Vagina (tissue), 2 donors: Measurements from ENCODE around the gene FLNB. TPM values are rescaled to one million over a fixed set of nuclear protein-coding genes. Genes with fewer than 3 reads are reported as not detected.

Experiments
- DNase-seq, 2 donors: peaks; one replicate each; pipeline ENCODE4 v3.0.0-alpha.2; 2017; ENCODE audit errors: extremely low spot score in 2 of 2
- H3K27ac ChIP-seq: fragments of 200-600 bp; sonication (generic); one replicate; pipeline ENCODE4 v1.5.1; 2019
- H3K27me3 ChIP-seq: fragments of 200-600 bp; sonication (generic); one replicate; pipeline ENCODE4 v1.5.1; 2019
- H3K36me3 ChIP-seq, 2 donors: fragments of 200-600 bp; sonication (generic); one replicate each; pipeline ENCODE4 v1.5.1; 2017 to 2019
- H3K4me1 ChIP-seq: fragments of 200-600 bp; sonication (generic); one replicate; pipeline ENCODE4 v1.5.1; 2019
- H3K4me3 ChIP-seq, 2 donors: fragments of 200-600 bp; sonication (generic); 1 replicate in 1 of 2; 2 replicates in 1 of 2; pipeline ENCODE4 v1.5.1; 2016 to 2019
- H3K9me3 ChIP-seq: fragments of 200-600 bp; sonication (generic); one replicate; pipeline ENCODE4 v1.5.1; 2019
- CTCF ChIP-seq, 3 experiments: fragments of 450-650 bp in 2 of 3; fragments of 200-600 bp in 1 of 3; sonication (generic) in 1 of 3; IDR thresholded peaks; one replicate each; pipeline ENCODE4 v1.5.1; 2017 to 2019; ENCODE audit warnings: antibody characterized with exemption in 3 of 3, mild to moderate bottlenecking in 2 of 3, moderate library complexity in 2 of 3
- POLR2A ChIP-seq, 2 donors: fragments of 450-650 bp; IDR thresholded peaks; one replicate each; pipeline ENCODE4 v1.6.1; 2017; ENCODE audit warnings: antibody characterized with exemption in 2 of 2, mild to moderate bottlenecking in 2 of 2, moderate library complexity in 2 of 2
- POLR2AphosphoS5 ChIP-seq, 2 donors: sonication (generic); formaldehyde crosslinking; IDR thresholded peaks; one replicate each; pipeline ENCODE4 v1.9.0; 2017; ENCODE audit warnings: antibody characterized with exemption in 2 of 2, mild to moderate bottlenecking in 2 of 2, low read depth in 1 of 2; ENCODE audit not compliant: insufficient read depth in 1 of 2
- intact Hi-C: fragments of 100-400 bp; cut with DNase I; formaldehyde crosslinking; loops from one replicate; pipeline ENCODE4 v1.15.1; 2023
- total RNA-seq: library from RNA; depleted of rRNA; stranded (reverse); fragments of >200 nt; gene quantifications from one replicate; pipeline ENCODE4 v1.2.3, GENCODE V29; 2016

Gene FLNB
- total RNA-seq, 1 donor from 2014 or later = 147 TPM

DNA sequence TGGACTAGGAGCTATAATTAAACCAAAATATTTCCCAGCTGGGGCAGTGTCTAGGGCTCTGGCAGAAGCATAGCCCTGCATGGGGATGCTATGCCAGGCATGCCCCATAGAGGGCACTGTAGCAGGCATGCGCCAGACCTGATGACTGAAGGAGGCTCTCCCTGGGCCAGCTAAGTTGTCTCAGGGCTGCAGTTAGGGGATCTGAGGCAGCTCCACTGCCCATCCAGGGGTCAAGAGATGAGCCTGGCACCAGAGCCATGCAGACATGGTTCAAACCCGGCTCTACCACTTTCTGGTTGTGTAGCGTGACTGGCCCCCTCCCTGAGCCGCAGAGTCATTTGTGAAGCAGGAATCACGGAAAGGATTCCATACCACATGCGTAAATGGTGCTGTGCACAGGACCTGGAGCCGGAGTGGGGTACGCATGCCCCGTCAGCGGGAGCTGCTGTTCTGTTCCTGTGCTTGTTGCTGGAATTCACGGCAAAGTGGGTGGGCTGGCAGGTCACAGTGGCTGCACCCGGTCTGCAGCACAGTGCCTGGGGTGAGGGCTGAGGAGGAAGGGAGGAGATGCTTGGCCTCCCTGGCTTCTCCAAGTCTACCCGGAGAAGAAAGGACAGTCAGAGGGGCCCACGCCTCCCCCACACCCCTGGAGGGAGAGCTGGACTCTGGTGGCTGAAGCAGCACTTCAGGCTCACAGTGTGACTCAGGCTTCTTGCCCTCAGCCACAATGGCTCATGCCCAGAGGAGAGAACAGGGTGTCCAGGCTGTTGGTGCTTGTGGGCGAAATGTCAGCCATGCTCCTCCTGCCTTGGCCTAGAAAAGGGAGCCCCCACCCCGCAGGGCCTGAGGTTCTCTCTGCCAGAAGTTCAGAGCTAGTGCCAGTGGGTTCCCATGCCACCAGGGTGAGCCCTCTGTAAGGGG lies 159.5 kb downstream of the FLNB start:
- H3K27me3 ChIP-seq = no peaks in the 10 kb centered on the region
- H3K27ac ChIP-seq = no peak overlapping the region
- no peak overlapping the region for H3K4me3 ChIP-seq
- H3K4me1 ChIP-seq = no peaks in the 10 kb centered on the region
- H3K9me3 ChIP-seq = no peaks in the 10 kb centered on the region
- intact Hi-C loops = loop anchor here (5.0 kb wide), 1 partner anchor 160 kb away; the partner anchor contains the start of gene FLNB
- DNase-seq = no peak
- TF ChIP-seq CTCF (IDR thresholded peaks at IDR 0.05) (peak; percentile 6 to 50 (median 36)), POLR2AphosphoS5 (IDR thresholded peaks at IDR 0.05; ENCODE audit: insufficient read depth in 1 of 2, low read depth in 1 of 2) (no peak), POLR2A (IDR thresholded peaks at IDR 0.05) (no peak)
- H3K36me3 ChIP-seq = peaks cover 0 to 45% of the 10 kb centered on the region in 2 donors

GRCh38 chr3:58168498-58168897 lies 160.3 kb downstream of the FLNB start:
- Histone ChIP-seq H3K27ac (no peak overlapping the region), H3K36me3 (peaks cover 0 to 37% of the 10 kb centered on the region in 2 donors), H3K27me3 (no peaks in the 10 kb centered on the region), H3K9me3 (no peaks in the 10 kb centered on the region), H3K4me3 (no peak overlapping the region), H3K4me1 (no peaks in the 10 kb centered on the region)
- intact Hi-C loops = loop anchor here (5.0 kb wide), 1 partner anchor 161 kb away; the partner anchor contains the start of gene FLNB
- TF ChIP-seq CTCF (IDR thresholded peaks at IDR 0.05) (no peak), POLR2A (IDR thresholded peaks at IDR 0.05) (no peak), POLR2AphosphoS5 (IDR thresholded peaks at IDR 0.05; ENCODE audit: insufficient read depth in 1 of 2, low read depth in 1 of 2) (no peak)
- no peak for DNase-seq

GRCh38 chr3:58169371-58169770 lies 161.1 kb downstream of the FLNB start:
- no peaks in the 10 kb centered on the region for H3K4me1 ChIP-seq
- H3K27me3 ChIP-seq = no peaks in the 10 kb centered on the region
- no peak overlapping the region for H3K27ac ChIP-seq
- intact Hi-C loops = loop anchor here (5.0 kb wide), 1 partner anchor 162 kb away; the partner anchor contains the start of gene FLNB
- H3K4me3 ChIP-seq = no peak overlapping the region
- TF ChIP-seq POLR2AphosphoS5 (IDR thresholded peaks at IDR 0.05; ENCODE audit: insufficient read depth in 1 of 2, low read depth in 1 of 2) (no peak), POLR2A (IDR thresholded peaks at IDR 0.05) (no peak), CTCF (IDR thresholded peaks at IDR 0.05) (no peak)
- H3K9me3 ChIP-seq = no peaks in the 10 kb centered on the region
- peaks cover 0 to 31% of the 10 kb centered on the region in 2 donors for H3K36me3 ChIP-seq
- DNase-seq = no peak

GRCh38 chr3:58170376-58170775 lies 162.2 kb downstream of the FLNB start:
- no peak overlapping the region for H3K4me3 ChIP-seq
- no peaks in the 10 kb centered on the region for H3K27me3 ChIP-seq
- no peak overlapping the region for H3K27ac ChIP-seq
- intact Hi-C loops = loop anchor here (10.0 kb wide), 1 partner anchor 306 kb away; no protein-coding TSS in a partner anchor
- TF ChIP-seq CTCF (IDR thresholded peaks at IDR 0.05) (no peak), POLR2A (IDR thresholded peaks at IDR 0.05) (no peak), POLR2AphosphoS5 (IDR thresholded peaks at IDR 0.05; ENCODE audit: insufficient read depth in 1 of 2, low read depth in 1 of 2) (no peak)
- DNase-seq = no peak
- no peaks in the 10 kb centered on the region for H3K4me1 ChIP-seq
- H3K9me3 ChIP-seq = no peaks in the 10 kb centered on the region
- H3K36me3 ChIP-seq = peaks cover 0 to 21% of the 10 kb centered on the region in 2 donors
